Esophagus squamous epithelium (tissue), 4 donors: ENCODE results near the gene DPEP1.

ENCODE experiments used
- POLR2A ChIP-seq, 4 donors: fragments of 450-650 bp; IDR thresholded peaks; one replicate each; pipeline ENCODE4 v1.6.1; 2017; ENCODE audit warnings: antibody characterized with exemption in 4 of 4, mild to moderate bottlenecking in 4 of 4, moderate library complexity in 3 of 4
- TF ChIP-seq, protein P1 (sequence below), 6 experiments: fragments of 450-650 bp in 4 of 6; fragments of 200-600 bp in 2 of 6; sonication (generic) in 2 of 6; IDR thresholded peaks; one replicate each; pipeline ENCODE4 v1.5.1; 2016 to 2019; ENCODE audit warnings: antibody characterized with exemption in 6 of 6, mild to moderate bottlenecking in 4 of 6, moderate library complexity in 4 of 6

DNA sequence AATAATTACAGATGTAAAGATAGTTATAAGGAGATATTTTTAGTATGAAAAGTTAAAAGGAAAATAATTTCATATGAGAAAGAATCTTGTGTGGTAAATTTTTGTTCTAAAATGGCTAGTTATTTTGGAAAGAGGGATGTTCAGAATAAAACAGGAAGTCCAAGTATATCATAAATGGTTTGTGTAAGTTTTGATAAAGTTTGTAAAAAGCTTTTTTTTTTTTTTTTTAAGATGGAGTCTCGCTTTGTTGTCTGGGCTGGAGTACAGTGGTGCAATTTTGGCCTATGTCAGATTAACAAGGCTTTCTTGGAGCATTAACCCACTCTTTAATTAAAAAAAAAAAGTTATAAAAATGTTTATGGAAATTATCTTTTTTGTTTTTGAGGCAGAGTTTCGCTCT lies 64.8 kb downstream of the DPEP1 start:
- TF ChIP-seq, protein P1, sequence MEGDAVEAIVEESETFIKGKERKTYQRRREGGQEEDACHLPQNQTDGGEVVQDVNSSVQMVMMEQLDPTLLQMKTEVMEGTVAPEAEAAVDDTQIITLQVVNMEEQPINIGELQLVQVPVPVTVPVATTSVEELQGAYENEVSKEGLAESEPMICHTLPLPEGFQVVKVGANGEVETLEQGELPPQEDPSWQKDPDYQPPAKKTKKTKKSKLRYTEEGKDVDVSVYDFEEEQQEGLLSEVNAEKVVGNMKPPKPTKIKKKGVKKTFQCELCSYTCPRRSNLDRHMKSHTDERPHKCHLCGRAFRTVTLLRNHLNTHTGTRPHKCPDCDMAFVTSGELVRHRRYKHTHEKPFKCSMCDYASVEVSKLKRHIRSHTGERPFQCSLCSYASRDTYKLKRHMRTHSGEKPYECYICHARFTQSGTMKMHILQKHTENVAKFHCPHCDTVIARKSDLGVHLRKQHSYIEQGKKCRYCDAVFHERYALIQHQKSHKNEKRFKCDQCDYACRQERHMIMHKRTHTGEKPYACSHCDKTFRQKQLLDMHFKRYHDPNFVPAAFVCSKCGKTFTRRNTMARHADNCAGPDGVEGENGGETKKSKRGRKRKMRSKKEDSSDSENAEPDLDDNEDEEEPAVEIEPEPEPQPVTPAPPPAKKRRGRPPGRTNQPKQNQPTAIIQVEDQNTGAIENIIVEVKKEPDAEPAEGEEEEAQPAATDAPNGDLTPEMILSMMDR (IDR thresholded peaks at IDR 0.05) = no peak
- TF ChIP-seq POLR2A (IDR thresholded peaks at IDR 0.05) = no peak
